C4-2B (cell line): Measurements from ENCODE around the gene CCDC3.

ENCODE experiments used
- ZFX ChIP-seq: fragments of 450-650 bp; IDR thresholded peaks from 2 replicates; pipeline ENCODE4 v1.6.1; 2017
- TF ChIP-seq, protein P1 (sequence below): fragments of 450-650 bp; conservative IDR thresholded peaks from 2 replicates; pipeline ENCODE4 v1.5.1; 2017; ENCODE audit warnings: mild to moderate bottlenecking

DNA sequence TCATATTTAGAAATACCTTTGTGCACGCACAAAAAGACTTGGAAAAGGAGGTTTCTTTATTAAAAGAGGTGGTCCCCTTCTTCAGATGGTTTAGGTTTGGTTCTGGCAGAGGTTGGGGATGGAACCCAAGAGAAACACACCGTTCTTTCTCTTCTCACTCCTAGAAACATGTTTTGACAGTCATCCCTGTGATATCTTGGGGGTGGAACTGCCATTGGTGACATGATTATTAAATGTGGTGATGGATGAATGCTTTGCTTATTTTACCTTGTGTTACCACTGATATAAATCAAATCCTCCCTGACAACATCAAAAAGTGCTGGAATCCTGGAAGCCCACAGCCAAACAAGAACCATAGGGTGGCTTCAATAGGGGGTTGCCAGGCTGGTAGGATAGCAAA lies 146.5 kb downstream of the CCDC3 start:
- TF ChIP-seq, protein P1, sequence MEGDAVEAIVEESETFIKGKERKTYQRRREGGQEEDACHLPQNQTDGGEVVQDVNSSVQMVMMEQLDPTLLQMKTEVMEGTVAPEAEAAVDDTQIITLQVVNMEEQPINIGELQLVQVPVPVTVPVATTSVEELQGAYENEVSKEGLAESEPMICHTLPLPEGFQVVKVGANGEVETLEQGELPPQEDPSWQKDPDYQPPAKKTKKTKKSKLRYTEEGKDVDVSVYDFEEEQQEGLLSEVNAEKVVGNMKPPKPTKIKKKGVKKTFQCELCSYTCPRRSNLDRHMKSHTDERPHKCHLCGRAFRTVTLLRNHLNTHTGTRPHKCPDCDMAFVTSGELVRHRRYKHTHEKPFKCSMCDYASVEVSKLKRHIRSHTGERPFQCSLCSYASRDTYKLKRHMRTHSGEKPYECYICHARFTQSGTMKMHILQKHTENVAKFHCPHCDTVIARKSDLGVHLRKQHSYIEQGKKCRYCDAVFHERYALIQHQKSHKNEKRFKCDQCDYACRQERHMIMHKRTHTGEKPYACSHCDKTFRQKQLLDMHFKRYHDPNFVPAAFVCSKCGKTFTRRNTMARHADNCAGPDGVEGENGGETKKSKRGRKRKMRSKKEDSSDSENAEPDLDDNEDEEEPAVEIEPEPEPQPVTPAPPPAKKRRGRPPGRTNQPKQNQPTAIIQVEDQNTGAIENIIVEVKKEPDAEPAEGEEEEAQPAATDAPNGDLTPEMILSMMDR = no peak
- no peak for TF ChIP-seq ZFX
